ENCODE data around the gene FSD1.

GRCh38 chr19:4310247-4311121, 6.1 kb downstream of the FSD1 start:
- TF ChIP-seq CTCF (conservative IDR thresholded peaks at IDR 0.05; ENCODE audit: low read length) (no peak), EZH2phosphoT487 (IDR thresholded peaks at IDR 0.05; ENCODE audit: borderline replicate concordance, low read depth, low read length) (no peak)

Data from OCI-LY7 (cell line).